ENCODE measurements around the gene DOCK4.

The DOCK4 gene

GRCh38 chr7:111844904-111845671, 361.1 kb downstream of the DOCK4 start:
- DNase-seq, result no peak

GRCh38 chr7:111842491-111842890, 363.7 kb downstream of the DOCK4 start:
- DNase-seq, result no peak

- DNase-seq, result no peak
Observed at GRCh38 chr7:111841596-111842205, 364.5 kb downstream of the DOCK4 start.

GRCh38 chr7:111840528-111840927, 365.7 kb downstream of the DOCK4 start:
- DNase-seq, result no peak

- DNase-seq, result no peak
Observed at GRCh38 chr7:111839261-111839660, 366.9 kb downstream of the DOCK4 start.

- no peak for DNase-seq
Observed at GRCh38 chr7:111836592-111836991, 369.6 kb downstream of the DOCK4 start.

GRCh38 chr7:111835066-111835465, 371.1 kb downstream of the DOCK4 start:
- DNase-seq, result no peak

GRCh38 chr7:111834367-111834766, 371.8 kb downstream of the DOCK4 start:
- no peak for DNase-seq

GRCh38 chr7:111833466-111833865, 372.7 kb downstream of the DOCK4 start:
- no peak for DNase-seq

- DNase-seq, result no peak
Observed at GRCh38 chr7:111832174-111832573, 374.0 kb downstream of the DOCK4 start.

GRCh38 chr7:111829221-111829620, 377.0 kb downstream of the DOCK4 start:
- no peak for DNase-seq

- DNase-seq, result no peak
Observed at GRCh38 chr7:111827863-111828504, 378.2 kb downstream of the DOCK4 start.

GRCh38 chr7:111825046-111825445, 381.2 kb downstream of the DOCK4 start:
- DNase-seq, result no peak

- DNase-seq, result no peak
Observed at GRCh38 chr7:111823826-111824225, 382.4 kb downstream of the DOCK4 start.

- DNase-seq, result no peak
Observed at GRCh38 chr7:111821046-111821445, 385.2 kb downstream of the DOCK4 start.

- DNase-seq, result no peak
Observed at GRCh38 chr7:111820621-111821020, 385.6 kb downstream of the DOCK4 start.

GRCh38 chr7:111820121-111820520, 386.1 kb downstream of the DOCK4 start:
- no peak for DNase-seq

GRCh38 chr7:111815354-111815753, 390.8 kb downstream of the DOCK4 start:
- DNase-seq, result no peak

- DNase-seq, result no peak
Observed at GRCh38 chr7:111813306-111813705, 392.9 kb downstream of the DOCK4 start.

GRCh38 chr7:111806232-111806631, 400.0 kb downstream of the DOCK4 start:
- DNase-seq, result no peak

- DNase-seq, result no peak
Observed at GRCh38 chr7:111803015-111803758, 403.0 kb downstream of the DOCK4 start.

- no peak for DNase-seq
Observed at GRCh38 chr7:111802194-111802772, 403.9 kb downstream of the DOCK4 start.

- no peak for DNase-seq
Observed at GRCh38 chr7:111801277-111801676, 404.9 kb downstream of the DOCK4 start.
